Panc1 (cell line): Measurements from ENCODE around the gene SCG2. TPM values are rescaled to one million over a fixed set of nuclear protein-coding genes. Genes with fewer than 3 reads are reported as not detected.

ENCODE experiments used
- ATAC-seq: fragments of 200-7000 bp; cut with Tn5 transposase; 2 replicates; pipeline ENCODE4 v1.9.1; 2020; ENCODE audit warnings: mild to moderate bottlenecking, moderate library complexity
- BruUV-seq: library from RNA; stranded (reverse); fragments of 400-500 nt; replicated peaks from 2 replicates; lab custom pipeline; 2021; lab: Mats Ljungman, UMichigan
- CTCF ChIA-PET: fragments of 300-600 bp; sonication (Branson Sonifier 250); formaldehyde crosslinking; loops from one replicate; lab custom pipeline; 2022; ENCODE audit warnings: antibody characterized with exemption; lab: Charles Lee
- POLR2A ChIA-PET: fragments of 300-600 bp; sonication (Branson Sonifier 250); formaldehyde crosslinking; loops from one replicate; lab custom pipeline; 2022; ENCODE audit warnings: antibody characterized with exemption; lab: Charles Lee
- DNase-seq: peaks from one replicate; pipeline ENCODE4 v3.0.0-alpha.2; 2010; ENCODE audit warnings: low read depth, low spot score
- H3K27ac ChIP-seq: 2 replicates; pipeline ENCODE4 v1.5.1; 2011; ENCODE audit warnings: mild to moderate bottlenecking, low read length, inconsistent platforms
- H3K27me3 ChIP-seq: fragments of 200-500 bp; sonication (Bioruptor generic); 2 replicates; pipeline ENCODE4 v1.6.0; 2014; ENCODE audit warnings: low read length, inconsistent platforms; ENCODE audit not compliant: control insufficient read depth, insufficient read depth
- H3K36me3 ChIP-seq: fragments of 200-500 bp; sonication (Bioruptor generic); 2 replicates; pipeline ENCODE4 v1.5.1; 2014; ENCODE audit warnings: inconsistent platforms, mild to moderate bottlenecking, low read length, moderate library complexity; ENCODE audit not compliant: control insufficient read depth, insufficient read depth
- H3K4me1 ChIP-seq: 2 replicates; pipeline ENCODE4 v1.5.1; 2011; ENCODE audit warnings: inconsistent platforms, mild to moderate bottlenecking, low read length, moderate library complexity; ENCODE audit not compliant: control insufficient read depth, insufficient read depth
- H3K4me3 ChIP-seq, 2 experiments: 2 replicates each; pipeline ENCODE4 v1.5.1; 2011 to 2012; ENCODE audit warnings: low read depth in 2 of 2, low read length in 2 of 2, mild to moderate bottlenecking in 2 of 2, inconsistent platforms in 1 of 2, moderate library complexity in 1 of 2
- H3K9me3 ChIP-seq: fragments of 200-500 bp; sonication (Bioruptor generic); 2 replicates; pipeline ENCODE4 v1.5.1; 2014; ENCODE audit warnings: low read depth, mild to moderate bottlenecking, inconsistent platforms, low read length, moderate library complexity; ENCODE audit not compliant: control insufficient read depth, insufficient read depth
- CTCF ChIP-seq: fragments of 450-650 bp; IDR thresholded peaks from 2 replicates; pipeline ENCODE4 v1.5.1; 2017; ENCODE audit warnings: mild to moderate bottlenecking
- POLR2AphosphoS5 ChIP-seq: IDR thresholded peaks from 2 replicates; pipeline ENCODE4 v1.6.1; 2012; ENCODE audit warnings: mild to moderate bottlenecking, low read depth, low read length, moderate library complexity
- REST ChIP-seq, 2 experiments: IDR thresholded peaks; 2 replicates each; pipeline ENCODE4 v1.6.1; 2011 to 2012; ENCODE audit warnings: low read depth in 2 of 2, control low read depth in 1 of 2, low read length in 1 of 2, mild to moderate bottlenecking in 1 of 2, moderate library complexity in 1 of 2; ENCODE audit not compliant: insufficient read depth in 1 of 2
- SIN3A ChIP-seq: IDR thresholded peaks from 2 replicates; pipeline ENCODE4 v1.6.1; 2012; ENCODE audit warnings: low read depth, mild to moderate bottlenecking, low read length, moderate library complexity, borderline replicate concordance; ENCODE audit not compliant: insufficient read depth
- TCF7L2 ChIP-seq: IDR thresholded peaks from 2 replicates; pipeline ENCODE4 v1.6.1; 2011; ENCODE audit warnings: mild to moderate bottlenecking, low read depth, low read length, inconsistent platforms
- in situ Hi-C: cut with HindIII; loops from 2 replicates; pipeline ENCODE4 v1.10.0; 2016; ENCODE audit warnings: low sequenced_read_pairs, low pct_unique_long_range_greater_than_20kb
- intact Hi-C: fragments of 100-400 bp; cut with micrococcal nuclease; formaldehyde crosslinking; loops from one replicate; pipeline ENCODE4 v1.10.0; 2022; ENCODE audit not compliant: unreplicated experiment
- total RNA-seq: library from RNA; stranded (reverse); gene quantifications from one replicate; pipeline ENCODE4 v1.2.1, GENCODE V29; 2021; ENCODE audit not compliant: unreplicated experiment

The SCG2 gene
- total RNA-seq, 1 experiment from 2014 or later: 1.7 TPM

- DNase-seq (no peak), ATAC-seq (no peak)
- POLR2A ChIA-PET: no interaction called here
- Histone ChIP-seq H3K9me3 (no peaks in the 10 kb centered on the region), H3K4me1 (no peaks in the 10 kb centered on the region), H3K4me3 (no peak overlapping the region), H3K36me3 (no peaks in the 10 kb centered on the region), H3K27me3 (no peaks in the 10 kb centered on the region), H3K27ac (no peak overlapping the region)
- intact Hi-C loops (no loop called here), in situ Hi-C loops (no loop called here)
- CTCF ChIA-PET: no interaction called here
- no TSS peak for BruUV-seq
- TF ChIP-seq CTCF: no peak
- no peak for TF ChIP-seq SIN3A
- no peak for TF ChIP-seq POLR2AphosphoS5
- no peak for TF ChIP-seq TCF7L2
- TF ChIP-seq REST (IDR thresholded peaks at IDR 0.05; ENCODE audit: insufficient read depth in 1 of 2, low read depth in 2 of 2, low read length in 1 of 2): no peak
Measured at GRCh38 chr2:223597076-223597475, 5.1 kb downstream of the SCG2 start.

- ATAC-seq (no peak), DNase-seq (no peak)
- H3K36me3 ChIP-seq: no peaks in the 10 kb centered on the region
- ChIA-PET CTCF (no interaction called here), POLR2A (no interaction called here)
- H3K9me3 ChIP-seq: no peaks in the 10 kb centered on the region
- intact Hi-C loops (no loop called here), in situ Hi-C loops (no loop called here)
- H3K27ac ChIP-seq: no peak overlapping the region
- H3K27me3 ChIP-seq: no peaks in the 10 kb centered on the region
- BruUV-seq: no TSS peak
- H3K4me1 ChIP-seq: no peaks in the 10 kb centered on the region
- TF ChIP-seq REST (IDR thresholded peaks at IDR 0.05; ENCODE audit: insufficient read depth in 1 of 2, low read depth in 2 of 2, low read length in 1 of 2) (no peak), SIN3A (no peak), TCF7L2 (no peak), POLR2AphosphoS5 (no peak), CTCF (no peak)
- no peak overlapping the region for H3K4me3 ChIP-seq
Measured at GRCh38 chr2:223596208-223596607, 6.0 kb downstream of the SCG2 start.
